ENCODE measurements around the gene SYDE2.

Gene SYDE2

GRCh38 chr1:85132078-85132720, 68.6 kb downstream of the SYDE2 start:
- DNase-seq, result no peak

- no peak for DNase-seq
These were observed 72.5 kb downstream of the SYDE2 start for GRCh38 chr1:85128316-85128715.

GRCh38 chr1:85125891-85126290, 74.9 kb downstream of the SYDE2 start:
- DNase-seq, result no peak

- no peak for DNase-seq
These were observed 76.7 kb downstream of the SYDE2 start for GRCh38 chr1:85124091-85124490.

DNA sequence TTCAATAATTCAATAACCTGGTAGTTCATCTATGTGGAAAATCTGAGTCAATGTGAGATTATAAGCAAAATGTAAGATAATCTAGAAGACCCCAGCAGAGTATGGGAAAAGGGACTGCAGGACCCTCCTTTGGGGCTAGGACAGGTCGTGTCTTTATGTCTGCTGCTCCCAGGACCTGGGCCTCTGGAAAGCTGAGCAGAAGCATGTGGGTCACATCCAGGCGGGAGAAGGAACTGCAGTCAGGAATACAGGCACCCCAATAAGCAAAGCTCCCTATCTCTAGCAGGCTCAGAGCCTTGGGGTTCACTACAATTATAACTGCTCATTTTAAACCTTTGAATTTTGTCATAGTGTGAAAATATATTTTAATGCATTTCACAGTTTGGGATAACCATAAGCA, 78.6 kb downstream of the SYDE2 start:
- no peak for DNase-seq

GRCh38 chr1:85121744-85122143, 79.1 kb downstream of the SYDE2 start:
- no peak for DNase-seq

DNA sequence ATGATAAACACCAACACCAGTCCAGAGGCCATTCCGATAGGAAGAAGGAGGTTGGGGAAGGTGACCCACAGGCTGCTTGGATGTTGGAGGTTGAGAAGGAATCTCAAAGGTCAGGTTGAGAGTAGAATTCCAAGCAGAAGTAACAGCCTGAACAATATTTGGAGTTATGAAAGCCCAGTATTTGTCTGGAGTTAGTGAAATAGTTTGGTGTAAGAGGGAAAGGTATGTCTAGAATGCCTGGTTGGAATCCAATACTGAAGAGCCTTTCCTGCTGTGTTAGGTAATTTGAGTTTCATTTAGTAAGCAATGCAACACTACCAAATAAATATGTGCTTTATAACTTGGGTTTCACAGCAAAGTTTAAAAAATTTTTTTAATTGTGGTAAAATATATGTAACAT, 82.1 kb downstream of the SYDE2 start:
- no peak for DNase-seq

DNA sequence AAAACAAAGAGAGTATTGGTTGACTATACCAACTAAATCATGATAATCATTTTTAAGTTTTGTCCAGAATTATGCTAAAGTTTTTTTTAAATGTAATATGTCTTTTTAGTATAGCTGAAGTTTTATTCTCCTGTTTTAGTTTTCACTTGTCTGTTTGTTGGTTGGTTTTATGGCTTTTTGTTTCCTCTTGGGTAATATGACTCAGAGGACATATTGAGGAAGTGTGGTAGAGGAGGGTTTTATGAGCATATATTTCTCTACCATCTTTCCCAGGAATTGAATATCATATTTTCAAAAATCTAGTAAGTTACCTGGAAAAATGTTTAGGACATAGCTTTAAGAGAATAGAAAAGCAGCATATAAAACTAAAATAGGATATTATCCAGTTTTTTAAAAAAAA, 84.0 kb downstream of the SYDE2 start:
- DNase-seq, result no peak

- no peak for DNase-seq
These were observed 84.9 kb downstream of the SYDE2 start for GRCh38 chr1:85115933-85116332.

GRCh38 chr1:85111695-85112094, 89.1 kb downstream of the SYDE2 start:
- DNase-seq, result no peak

GRCh38 chr1:85109475-85109874, 91.3 kb downstream of the SYDE2 start:
- peak in 16 of 51 donors; percentile 0 to 34 (median 11) for DNase-seq

Measured in hypothalamus (tissue), 51 donors.